KG1 (cell line): ENCODE results near the gene MLLT1.

Experiments used
- DNase-seq: peaks from one replicate; lab custom pipeline; 2025; lab: John Stamatoyannopoulos, UW

MLLT1 gene

GRCh38 chr19:6221878-6222746 lies 57.7 kb downstream of the MLLT1 start:
- no peak for DNase-seq

- no peak for DNase-seq
Observed at GRCh38 chr19:6221220-6221877, 58.4 kb downstream of the MLLT1 start.

- no peak for DNase-seq
Observed at GRCh38 chr19:6220385-6221191, 59.2 kb downstream of the MLLT1 start.

- DNase-seq: no peak
Observed at GRCh38 chr19:6219586-6220290, 60.0 kb downstream of the MLLT1 start.

- no peak for DNase-seq
Observed at GRCh38 chr19:6219147-6219525, 60.6 kb downstream of the MLLT1 start.

GRCh38 chr19:6218491-6219146 lies 61.2 kb downstream of the MLLT1 start:
- DNase-seq: peak; percentile 29

DNA sequence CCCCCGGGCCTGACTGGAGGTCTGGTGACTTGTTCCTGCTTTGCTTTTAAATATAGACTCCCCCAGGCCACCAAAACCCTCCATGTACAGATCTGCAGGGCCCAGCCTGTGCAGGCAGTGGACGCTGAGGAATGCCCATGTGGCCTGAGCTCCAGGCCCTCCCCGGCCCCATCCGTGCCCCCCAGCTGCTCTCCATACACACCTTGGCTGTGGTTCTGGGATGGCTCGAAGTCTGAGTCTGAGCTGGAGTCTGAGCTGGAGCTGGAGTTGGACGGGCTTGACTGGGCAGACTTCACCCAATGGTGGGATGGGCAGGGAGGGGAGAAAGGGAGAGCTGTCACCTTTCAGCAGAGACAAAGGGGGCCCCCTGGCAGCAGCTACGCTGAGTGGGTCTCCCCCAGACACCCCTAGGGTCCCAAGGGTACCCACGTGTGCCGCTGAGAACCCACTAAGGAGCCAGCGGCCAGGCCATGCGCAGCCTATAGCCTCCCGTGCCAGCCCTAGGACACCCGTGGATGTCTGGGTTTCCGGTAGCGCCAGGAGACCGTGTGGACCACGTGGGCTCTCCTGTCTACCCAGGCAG lies 61.9 kb downstream of the MLLT1 start:
- no peak for DNase-seq

- no peak for DNase-seq
Observed at GRCh38 chr19:6216996-6217751, 62.6 kb downstream of the MLLT1 start.

- DNase-seq: no peak
Observed at GRCh38 chr19:6216236-6216995, 63.4 kb downstream of the MLLT1 start.

DNA sequence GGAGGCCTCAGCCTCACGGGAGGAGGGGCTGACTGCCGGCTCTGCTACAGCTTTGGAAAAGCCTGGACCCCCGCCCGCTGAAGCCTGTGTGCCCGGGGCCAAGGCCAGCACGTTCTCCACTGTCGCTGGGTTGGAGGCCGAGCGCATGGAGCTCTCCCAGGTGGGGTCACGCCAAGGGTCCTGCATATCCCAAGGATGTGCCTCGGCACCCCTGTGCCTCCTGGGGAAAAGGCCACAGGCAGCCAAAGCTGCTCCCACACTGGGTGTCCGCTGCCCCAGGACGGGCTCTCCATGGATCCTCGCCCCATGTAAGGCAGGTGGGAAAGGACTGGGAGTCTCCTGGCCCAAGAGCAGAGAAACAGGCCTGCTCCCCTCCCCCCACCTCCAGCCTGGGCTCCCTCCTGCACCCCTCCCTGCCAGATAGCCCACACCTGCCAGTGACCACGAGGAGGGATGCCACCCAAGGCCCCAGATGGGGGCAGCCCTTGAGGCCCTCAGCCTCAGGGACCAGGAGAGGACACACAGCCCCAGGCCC lies 64.0 kb downstream of the MLLT1 start:
- no peak for DNase-seq

DNA sequence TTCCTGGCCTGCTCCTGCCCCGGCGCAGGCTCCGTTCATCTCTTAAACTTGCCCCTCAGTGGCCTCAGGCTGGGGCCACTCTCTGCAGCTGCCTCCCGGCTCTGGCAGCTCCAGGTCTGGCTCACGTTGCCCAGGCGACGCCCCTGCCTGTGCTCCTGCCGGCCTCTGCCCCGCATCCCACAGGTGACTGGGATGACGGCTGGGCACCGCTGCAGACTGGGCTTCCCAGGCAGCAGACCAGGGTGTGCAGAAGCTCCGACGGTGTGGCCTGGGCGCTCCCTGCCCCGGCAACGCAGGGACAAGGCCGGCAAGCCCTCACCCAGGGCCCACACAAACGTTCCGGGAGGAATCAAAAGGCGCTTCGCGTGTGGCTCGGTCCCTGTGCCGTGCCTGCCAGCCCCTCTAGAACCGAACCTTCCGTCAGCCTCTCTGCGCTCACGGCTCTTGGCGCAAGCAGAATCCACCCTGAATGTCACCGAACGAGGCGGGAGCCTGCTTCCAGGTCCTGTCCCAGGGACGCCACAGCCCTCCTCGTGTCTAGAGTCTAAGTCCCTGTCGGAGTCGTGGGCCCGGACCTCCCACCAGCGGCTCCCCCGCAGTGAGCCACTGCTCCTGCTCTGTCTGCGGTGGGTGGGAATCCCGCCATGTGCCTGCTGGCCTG lies 64.8 kb downstream of the MLLT1 start:
- DNase-seq: no peak

GRCh38 chr19:6213696-6214641 lies 65.8 kb downstream of the MLLT1 start:
- DNase-seq: no peak

GRCh38 chr19:6213266-6213595 lies 66.5 kb downstream of the MLLT1 start:
- DNase-seq: no peak

DNA sequence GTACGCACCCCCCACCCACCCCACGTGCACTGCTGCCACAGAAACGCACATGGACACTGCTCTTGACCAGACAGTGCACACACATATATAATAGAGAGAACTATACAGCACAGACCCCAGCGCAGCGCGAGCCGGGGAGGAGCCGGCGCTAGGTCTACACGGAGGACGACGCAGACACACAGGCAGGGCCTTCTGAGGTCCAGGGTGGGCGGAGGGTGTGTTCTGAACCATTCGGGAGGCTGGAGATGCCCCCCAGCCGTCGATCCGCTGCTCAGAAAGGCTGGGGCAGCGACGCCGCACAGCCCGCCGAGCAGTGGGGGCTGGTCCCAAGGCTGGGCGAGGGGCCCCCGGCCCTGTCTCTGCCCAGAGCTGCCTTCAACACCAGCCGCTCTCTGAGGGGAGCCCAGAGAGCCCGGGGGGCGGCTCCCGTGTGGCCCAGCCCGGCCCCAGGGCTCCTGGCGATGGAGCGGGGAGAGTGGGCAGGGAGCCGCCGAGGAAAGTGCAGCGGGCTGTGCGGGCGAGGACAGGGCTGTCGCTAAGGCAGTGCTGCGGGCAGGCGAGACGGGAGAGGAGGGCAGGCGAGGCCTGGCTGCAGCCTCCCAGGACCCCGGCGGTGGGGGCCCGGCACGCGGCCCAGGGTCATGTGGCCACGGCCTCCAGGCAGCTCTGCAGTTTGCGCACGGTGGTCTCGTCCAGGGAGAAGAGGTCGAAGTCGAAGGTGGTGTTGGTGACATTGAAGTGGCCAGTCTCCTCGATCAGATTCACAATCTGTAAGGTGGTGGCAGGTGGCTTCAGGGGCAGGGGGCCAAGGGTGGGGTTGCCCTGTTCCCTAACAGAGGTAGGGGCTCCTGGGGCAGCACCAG lies 67.1 kb downstream of the MLLT1 start:
- no peak for DNase-seq

GRCh38 chr19:6211632-6212402 lies 68.0 kb downstream of the MLLT1 start:
- no peak for DNase-seq
